ENCODE data around the gene C6orf15.
"Not testable (repeated sequence)": the region's sequence is repeated elsewhere in the genome, so short reads cannot be mapped to it uniquely, and the experiment has no call there.

C6orf15 gene

DNA sequence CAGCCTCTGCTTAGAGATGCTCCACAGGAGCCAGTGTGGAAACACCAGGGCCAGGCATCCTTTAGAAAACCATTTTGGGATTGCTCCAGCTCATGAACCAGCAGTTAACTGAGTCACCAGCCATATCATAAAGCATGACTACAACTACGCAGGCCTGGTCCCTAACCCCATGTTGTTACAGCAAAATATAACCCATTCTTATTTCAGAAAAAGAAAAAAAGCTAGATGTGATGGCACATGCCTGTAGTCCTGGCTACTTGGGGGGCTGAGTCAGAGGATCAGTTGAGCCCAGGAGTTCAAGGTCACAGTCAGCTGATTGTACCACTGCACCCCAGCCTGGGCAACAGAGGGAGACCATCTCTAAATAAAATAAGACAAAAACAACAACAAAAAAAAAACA is 36.8 kb downstream of the C6orf15 start:
- no peaks in the 10 kb centered on the region for H3K9me3 Mint-ChIP-seq
- no peaks in the 10 kb centered on the region for H3K27me3 Mint-ChIP-seq (ENCODE audit: low read depth, poor library complexity)
- H3K36me3 Mint-ChIP-seq (ENCODE audit: low read depth): no peaks in the 10 kb centered on the region
- TF ChIP-seq, protein P1, sequence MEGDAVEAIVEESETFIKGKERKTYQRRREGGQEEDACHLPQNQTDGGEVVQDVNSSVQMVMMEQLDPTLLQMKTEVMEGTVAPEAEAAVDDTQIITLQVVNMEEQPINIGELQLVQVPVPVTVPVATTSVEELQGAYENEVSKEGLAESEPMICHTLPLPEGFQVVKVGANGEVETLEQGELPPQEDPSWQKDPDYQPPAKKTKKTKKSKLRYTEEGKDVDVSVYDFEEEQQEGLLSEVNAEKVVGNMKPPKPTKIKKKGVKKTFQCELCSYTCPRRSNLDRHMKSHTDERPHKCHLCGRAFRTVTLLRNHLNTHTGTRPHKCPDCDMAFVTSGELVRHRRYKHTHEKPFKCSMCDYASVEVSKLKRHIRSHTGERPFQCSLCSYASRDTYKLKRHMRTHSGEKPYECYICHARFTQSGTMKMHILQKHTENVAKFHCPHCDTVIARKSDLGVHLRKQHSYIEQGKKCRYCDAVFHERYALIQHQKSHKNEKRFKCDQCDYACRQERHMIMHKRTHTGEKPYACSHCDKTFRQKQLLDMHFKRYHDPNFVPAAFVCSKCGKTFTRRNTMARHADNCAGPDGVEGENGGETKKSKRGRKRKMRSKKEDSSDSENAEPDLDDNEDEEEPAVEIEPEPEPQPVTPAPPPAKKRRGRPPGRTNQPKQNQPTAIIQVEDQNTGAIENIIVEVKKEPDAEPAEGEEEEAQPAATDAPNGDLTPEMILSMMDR (IDR thresholded peaks at IDR 0.05): no peak
- H3K4me3 Mint-ChIP-seq: no peak overlapping the region
- H3K27ac Mint-ChIP-seq: no peak overlapping the region
- H3K4me1 Mint-ChIP-seq: peaks cover 8% of the 10 kb centered on the region
- no peak for DNase-seq

DNA sequence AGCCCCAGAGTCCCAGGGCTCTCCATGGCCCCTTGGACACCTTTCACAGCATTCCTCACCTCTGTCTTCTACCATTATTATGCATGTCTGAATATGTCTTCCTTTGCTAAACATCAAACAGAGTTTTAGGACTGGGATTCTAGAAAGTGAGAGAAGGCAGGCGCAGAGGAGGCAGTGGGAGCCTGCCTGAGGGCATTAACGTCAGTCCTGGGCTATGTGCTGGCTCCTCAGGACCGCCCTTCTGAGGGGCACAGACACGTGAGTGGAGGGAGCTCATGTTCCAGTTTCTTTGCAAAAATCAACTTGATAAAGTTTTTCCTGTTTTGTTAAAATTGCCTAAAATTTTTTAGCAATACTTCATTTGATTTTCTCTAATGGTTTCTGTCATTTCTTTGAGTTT is 38.0 kb downstream of the C6orf15 start:
- TF ChIP-seq, protein P1 (IDR thresholded peaks at IDR 0.05): no peak

DNA sequence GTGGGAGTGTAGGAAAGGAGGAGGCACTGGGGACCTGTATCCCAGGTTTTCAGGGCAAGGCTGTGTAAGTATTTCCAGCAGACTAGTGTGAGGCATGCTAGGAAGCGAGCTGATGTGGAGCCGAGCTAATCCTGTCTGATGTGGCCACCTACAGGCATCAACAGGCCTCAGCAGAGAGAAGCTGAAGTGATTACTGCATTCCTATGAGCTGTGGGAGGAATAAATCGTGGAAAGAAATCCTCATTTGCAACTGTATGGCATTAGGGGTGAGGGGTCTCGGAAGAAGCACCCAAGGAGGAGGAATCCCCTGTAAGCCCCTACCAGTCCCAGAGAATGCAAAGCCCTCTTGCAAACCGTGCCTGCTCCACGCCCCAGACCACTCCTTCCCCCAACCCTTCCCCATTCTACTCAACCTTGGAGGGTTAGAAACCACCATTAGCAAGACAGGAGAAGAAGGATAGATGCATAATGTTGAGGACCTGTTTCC is 41.6 kb downstream of the C6orf15 start:
- no peaks in the 10 kb centered on the region for H3K27me3 Mint-ChIP-seq (ENCODE audit: low read depth, poor library complexity)
- no peaks in the 10 kb centered on the region for H3K36me3 Mint-ChIP-seq (ENCODE audit: low read depth)
- no peak overlapping the region for H3K27ac Mint-ChIP-seq
- no peaks in the 10 kb centered on the region for H3K9me3 Mint-ChIP-seq
- peaks cover 12% of the 10 kb centered on the region for H3K4me1 Mint-ChIP-seq
- TF ChIP-seq, protein P1 (IDR thresholded peaks at IDR 0.05): peak; percentile 46
- DNase-seq: peak; percentile 42
- H3K4me3 Mint-ChIP-seq: no peak overlapping the region

More for the DNA sequence above, 38.0 kb downstream of the C6orf15 start:
- Mint-ChIP-seq H3K36me3 (ENCODE audit: low read depth) (no peaks in the 10 kb centered on the region), H3K9me3 (no peaks in the 10 kb centered on the region), H3K4me3 (no peak overlapping the region), H3K27me3 (ENCODE audit: low read depth, poor library complexity) (no peaks in the 10 kb centered on the region), H3K27ac (no peak overlapping the region), H3K4me1 (peaks cover 3% of the 10 kb centered on the region)
- no peak for DNase-seq

DNA sequence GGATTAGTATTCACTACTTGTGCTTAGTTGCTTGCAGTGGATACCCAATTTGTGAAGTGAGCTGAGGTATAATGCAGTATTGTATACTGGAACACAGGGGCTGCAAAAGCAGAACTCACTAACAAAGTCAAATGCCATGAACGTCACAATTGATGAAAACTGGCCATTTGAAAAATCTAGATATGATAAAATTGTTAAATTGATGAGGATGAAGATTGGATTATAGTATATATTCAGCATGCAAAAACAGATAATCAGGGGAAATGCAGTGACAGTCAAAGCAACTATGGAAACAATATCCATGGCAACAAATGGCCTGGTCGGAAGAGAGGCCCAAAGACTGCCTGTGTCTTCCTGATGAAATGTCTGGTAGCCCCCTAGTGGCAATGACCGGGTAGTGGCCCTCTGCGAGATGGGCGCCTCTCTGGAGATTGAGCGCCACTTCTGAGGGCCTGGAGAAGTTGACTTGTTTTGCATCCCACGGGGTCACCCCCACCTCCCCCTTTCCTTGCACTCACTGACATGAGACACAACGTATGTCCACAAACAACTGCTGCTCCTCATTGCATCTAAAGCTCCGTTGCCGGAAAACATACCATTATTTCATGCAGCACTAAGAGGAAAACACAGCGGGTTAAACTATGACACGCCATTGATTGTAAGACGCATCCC is 43.6 kb downstream of the C6orf15 start:
- H3K9me3 Mint-ChIP-seq: no peaks in the 10 kb centered on the region
- H3K27me3 Mint-ChIP-seq (ENCODE audit: low read depth, poor library complexity): no peaks in the 10 kb centered on the region
- no peak overlapping the region for H3K4me3 Mint-ChIP-seq
- H3K4me1 Mint-ChIP-seq: peaks cover 17% of the 10 kb centered on the region
- peak; percentile 79 for DNase-seq
- H3K36me3 Mint-ChIP-seq (ENCODE audit: low read depth): no peaks in the 10 kb centered on the region
- H3K27ac Mint-ChIP-seq: no peak overlapping the region
- TF ChIP-seq, protein P1 (IDR thresholded peaks at IDR 0.05): peak; percentile 94

DNA sequence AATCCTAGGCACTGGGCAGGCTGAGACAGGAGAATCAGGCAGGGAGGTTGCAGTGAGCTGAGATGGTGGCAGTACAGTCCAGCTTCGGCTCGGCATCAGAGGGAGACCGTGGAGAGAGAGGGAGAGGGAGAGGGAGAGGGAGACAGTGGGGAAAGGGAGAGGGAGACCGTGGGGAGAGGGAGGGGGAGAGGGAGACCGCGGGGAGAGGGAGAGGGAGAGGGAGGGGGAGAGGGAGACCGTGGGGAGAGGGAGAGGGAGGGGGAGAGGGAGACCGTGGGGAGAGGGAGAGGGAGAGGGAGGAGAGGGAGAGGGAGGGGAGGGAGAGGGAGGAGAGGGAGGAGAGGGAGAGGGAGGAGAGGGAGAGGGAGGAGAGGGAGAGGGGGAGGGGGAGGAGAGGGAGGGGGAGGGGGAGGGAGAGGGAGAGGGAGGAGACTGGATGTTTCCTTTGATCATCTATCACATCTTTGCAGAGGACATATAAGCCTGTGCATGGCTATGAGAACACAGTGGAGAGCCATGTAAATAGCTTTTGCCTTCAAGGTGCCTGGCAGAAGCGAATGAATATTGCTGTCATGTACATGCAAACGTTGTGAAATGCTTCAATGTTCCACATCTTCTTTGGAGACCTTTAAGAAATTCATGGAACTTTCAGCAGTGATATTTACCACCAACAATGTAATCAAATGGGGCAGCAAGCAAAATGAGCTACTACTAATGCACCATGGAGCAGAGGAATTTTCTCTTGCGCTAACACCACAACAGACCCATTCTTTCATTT is 44.3 kb downstream of the C6orf15 start:
- H3K27me3 Mint-ChIP-seq (ENCODE audit: low read depth, poor library complexity); H3K36me3 Mint-ChIP-seq (ENCODE audit: low read depth); H3K27ac Mint-ChIP-seq; H3K9me3 Mint-ChIP-seq; DNase-seq; H3K4me3 Mint-ChIP-seq: not testable (repeated sequence)
- H3K4me1 Mint-ChIP-seq: peaks cover 17% of the 10 kb centered on the region

DNA sequence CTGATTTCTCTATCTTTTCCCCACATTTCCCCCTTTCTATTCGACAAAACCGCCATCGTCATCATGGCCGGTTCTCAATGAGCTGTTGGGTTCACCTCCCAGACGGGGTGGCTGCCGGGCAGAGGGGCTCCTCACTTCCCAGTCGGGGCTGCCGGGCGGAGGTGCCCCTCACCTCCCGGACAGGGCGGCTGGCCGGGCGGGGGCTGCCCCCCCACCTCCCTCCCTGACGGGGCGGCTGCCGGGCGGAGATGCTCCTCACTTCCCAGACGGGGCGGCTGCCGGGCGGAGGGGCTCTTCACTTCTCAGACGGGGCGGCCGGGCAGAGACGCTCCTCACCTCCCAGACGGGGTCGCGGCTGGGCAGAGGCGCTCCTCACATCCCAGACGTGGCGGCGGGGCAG is 45.3 kb downstream of the C6orf15 start:
- peaks cover 17% of the 10 kb centered on the region for H3K4me1 Mint-ChIP-seq
- not testable (repeated sequence) for H3K36me3 Mint-ChIP-seq (ENCODE audit: low read depth); H3K27ac Mint-ChIP-seq; H3K4me3 Mint-ChIP-seq; DNase-seq; H3K27me3 Mint-ChIP-seq (ENCODE audit: low read depth, poor library complexity); H3K9me3 Mint-ChIP-seq
